ENCODE measurements around the gene SLC16A7.
"Not testable (repeated sequence)": the region's sequence is repeated elsewhere in the genome, so short reads cannot be mapped to it uniquely, and the experiment has no call there.

The SLC16A7 gene

GRCh38 chr12:59717436-59717835 is 121.6 kb downstream of the SLC16A7 start:
- CTCF ChIA-PET: interaction anchor here (0.7 kb wide), 1 partner anchor 428 kb away, joined by 3 read pairs; no protein-coding TSS in a partner anchor
- Mint-ChIP-seq H3K9me3 (no peaks in the 10 kb centered on the region), H3K4me3 (no peak overlapping the region), H3K4me1 (no peaks in the 10 kb centered on the region), H3K27ac (no peak overlapping the region), H3K36me3 (peaks cover 8% of the 10 kb centered on the region), H3K27me3 (no peaks in the 10 kb centered on the region)
- no peak for DNase-seq

- CTCF ChIA-PET: interaction anchor here (0.7 kb wide), 1 partner anchor 115 kb away, joined by 3 read pairs; no protein-coding TSS in a partner anchor
- no peak overlapping the region for H3K27ac Mint-ChIP-seq
These were observed 123.9 kb downstream of the SLC16A7 start for GRCh38 chr12:59719701-59720100.

DNA sequence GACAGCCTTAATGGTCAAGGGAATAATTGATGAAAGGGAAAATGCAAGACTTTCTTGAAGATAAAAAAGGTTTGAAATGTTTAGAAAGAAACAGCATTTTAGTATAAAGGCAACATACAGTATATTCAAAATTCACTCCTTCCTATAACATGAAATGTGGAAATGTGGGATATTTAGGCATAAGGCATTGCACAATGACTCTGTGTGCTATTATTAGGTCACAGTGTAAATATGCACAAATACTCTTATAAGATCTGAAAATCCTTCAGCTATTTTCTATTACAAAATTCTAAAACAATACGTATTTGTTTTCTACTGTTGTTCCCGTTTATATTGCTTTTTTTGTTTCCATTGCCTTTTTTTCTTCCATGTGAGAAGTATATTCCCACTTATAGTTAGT is 127.7 kb downstream of the SLC16A7 start:
- H3K4me1 Mint-ChIP-seq: no peaks in the 10 kb centered on the region
- no peak for DNase-seq
- no peak overlapping the region for H3K27ac Mint-ChIP-seq
- peaks cover 3% of the 10 kb centered on the region for H3K36me3 Mint-ChIP-seq
- CTCF ChIA-PET: interaction anchor here (0.6 kb wide), 1 partner anchor 9 kb away, joined by 3 read pairs; no protein-coding TSS in a partner anchor
- H3K9me3 Mint-ChIP-seq: no peaks in the 10 kb centered on the region
- no peaks in the 10 kb centered on the region for H3K27me3 Mint-ChIP-seq
- no peak overlapping the region for H3K4me3 Mint-ChIP-seq

More at GRCh38 chr12:59719701-59720100, 123.9 kb downstream of the SLC16A7 start:
- H3K27me3 Mint-ChIP-seq: no peaks in the 10 kb centered on the region
- H3K36me3 Mint-ChIP-seq: peaks cover 3% of the 10 kb centered on the region
- DNase-seq: no peak
- no peaks in the 10 kb centered on the region for H3K9me3 Mint-ChIP-seq
- no peak overlapping the region for H3K4me3 Mint-ChIP-seq
- no peaks in the 10 kb centered on the region for H3K4me1 Mint-ChIP-seq

- Mint-ChIP-seq H3K27ac (no peak overlapping the region), H3K4me3 (no peak overlapping the region), H3K4me1 (no peaks in the 10 kb centered on the region), H3K9me3 (no peaks in the 10 kb centered on the region), H3K27me3 (no peaks in the 10 kb centered on the region), H3K36me3 (peaks cover 2% of the 10 kb centered on the region)
- no peak for DNase-seq
- CTCF ChIA-PET: no interaction called here
These were observed 128.3 kb downstream of the SLC16A7 start for GRCh38 chr12:59724011-59724695.

GRCh38 chr12:59733200-59733599 is 137.4 kb downstream of the SLC16A7 start:
- CTCF ChIA-PET: no interaction called here
- H3K36me3 Mint-ChIP-seq: peaks cover 8% of the 10 kb centered on the region

DNA sequence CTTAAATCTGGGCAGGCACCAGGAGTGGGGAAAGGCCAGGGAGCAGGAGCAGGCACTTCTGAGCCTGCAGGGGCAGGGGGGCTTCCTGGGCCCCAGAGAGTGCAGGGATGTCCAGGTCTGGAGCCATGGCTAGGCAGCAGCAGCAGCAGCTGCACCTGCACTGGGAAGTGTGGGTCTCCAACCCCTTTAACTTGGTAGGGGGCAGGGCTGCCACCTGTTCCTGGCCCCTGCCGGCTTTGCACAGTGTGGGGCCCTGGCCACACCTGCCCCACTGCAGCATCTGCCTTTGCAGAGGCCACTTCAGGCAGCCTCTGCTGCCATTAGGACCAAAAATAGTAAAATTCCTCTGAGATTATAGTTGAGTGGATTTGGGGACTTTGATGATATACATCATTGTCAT is 138.5 kb downstream of the SLC16A7 start:
- Mint-ChIP-seq H3K9me3 (peaks cover 2% of the 10 kb centered on the region), H3K27me3 (no peaks in the 10 kb centered on the region), H3K4me1 (peaks cover 5% of the 10 kb centered on the region), H3K36me3 (peaks cover 10% of the 10 kb centered on the region), H3K27ac (no peak overlapping the region), H3K4me3 (no peak overlapping the region)
- CTCF ChIA-PET: no interaction called here
- no peak for DNase-seq

More at GRCh38 chr12:59733200-59733599, 137.4 kb downstream of the SLC16A7 start:
- Mint-ChIP-seq H3K9me3 (peaks cover under 1% of the 10 kb centered on the region), H3K4me1 (peaks cover 3% of the 10 kb centered on the region), H3K27ac (no peak overlapping the region), H3K27me3 (no peaks in the 10 kb centered on the region), H3K4me3 (no peak overlapping the region)
- DNase-seq: no peak

DNA sequence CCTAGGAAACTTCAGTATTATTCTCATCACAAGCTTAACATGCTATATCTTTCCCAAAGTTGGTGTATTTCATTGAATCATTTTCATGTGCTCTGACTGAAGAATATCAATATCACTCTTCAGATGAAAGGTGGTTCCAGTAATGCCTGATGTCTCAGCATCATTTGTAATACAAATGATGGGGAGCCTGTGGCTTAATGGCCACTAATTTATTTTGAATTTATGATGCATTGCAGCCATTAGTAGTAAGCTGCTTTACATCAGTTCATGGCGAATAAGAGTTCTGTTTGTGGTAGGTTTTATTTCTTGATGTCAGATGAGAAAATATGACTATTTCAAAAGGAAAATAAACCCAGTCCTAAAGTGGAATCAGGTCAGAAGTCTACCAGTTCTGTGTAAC is 139.4 kb downstream of the SLC16A7 start:
- no peak for DNase-seq
- Mint-ChIP-seq H3K27ac (no peak overlapping the region), H3K4me3 (no peak overlapping the region), H3K27me3 (no peaks in the 10 kb centered on the region), H3K36me3 (peaks cover 10% of the 10 kb centered on the region), H3K4me1 (peaks cover 5% of the 10 kb centered on the region), H3K9me3 (peaks cover 2% of the 10 kb centered on the region)
- CTCF ChIA-PET: no interaction called here

- CTCF ChIA-PET: no interaction called here
- no peak overlapping the region for H3K27ac Mint-ChIP-seq
These were observed 140.5 kb downstream of the SLC16A7 start for GRCh38 chr12:59736359-59736758.

DNA sequence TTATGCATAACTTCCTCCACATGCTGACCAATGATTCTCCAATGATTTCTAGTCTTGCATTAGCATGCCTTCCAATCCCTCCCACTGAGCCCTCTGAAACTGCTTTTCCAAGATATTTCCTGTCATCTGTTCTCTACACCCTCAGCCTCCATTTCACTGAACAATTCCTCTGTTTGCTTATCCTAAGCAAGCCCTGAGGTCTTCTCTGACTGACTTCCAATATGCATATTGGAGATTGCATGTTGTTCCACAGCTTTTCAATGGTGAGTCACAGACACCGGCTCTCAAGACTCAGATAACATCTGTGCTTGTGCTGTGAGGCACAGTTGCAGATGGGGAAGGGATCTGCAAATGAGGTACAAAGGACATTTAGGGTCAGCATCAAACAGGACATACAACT is 141.0 kb downstream of the SLC16A7 start:
- Mint-ChIP-seq H3K36me3 (peaks cover 10% of the 10 kb centered on the region), H3K27me3 (no peaks in the 10 kb centered on the region), H3K27ac (no peak overlapping the region), H3K4me1 (peaks cover 5% of the 10 kb centered on the region), H3K9me3 (peaks cover 2% of the 10 kb centered on the region), H3K4me3 (no peak overlapping the region)
- CTCF ChIA-PET: no interaction called here
- DNase-seq: no peak

More at GRCh38 chr12:59736359-59736758, 140.5 kb downstream of the SLC16A7 start:
- DNase-seq: no peak
- Mint-ChIP-seq H3K4me1 (peaks cover 5% of the 10 kb centered on the region), H3K36me3 (peaks cover 10% of the 10 kb centered on the region), H3K27me3 (no peaks in the 10 kb centered on the region), H3K9me3 (peaks cover 2% of the 10 kb centered on the region), H3K4me3 (no peak overlapping the region)

DNA sequence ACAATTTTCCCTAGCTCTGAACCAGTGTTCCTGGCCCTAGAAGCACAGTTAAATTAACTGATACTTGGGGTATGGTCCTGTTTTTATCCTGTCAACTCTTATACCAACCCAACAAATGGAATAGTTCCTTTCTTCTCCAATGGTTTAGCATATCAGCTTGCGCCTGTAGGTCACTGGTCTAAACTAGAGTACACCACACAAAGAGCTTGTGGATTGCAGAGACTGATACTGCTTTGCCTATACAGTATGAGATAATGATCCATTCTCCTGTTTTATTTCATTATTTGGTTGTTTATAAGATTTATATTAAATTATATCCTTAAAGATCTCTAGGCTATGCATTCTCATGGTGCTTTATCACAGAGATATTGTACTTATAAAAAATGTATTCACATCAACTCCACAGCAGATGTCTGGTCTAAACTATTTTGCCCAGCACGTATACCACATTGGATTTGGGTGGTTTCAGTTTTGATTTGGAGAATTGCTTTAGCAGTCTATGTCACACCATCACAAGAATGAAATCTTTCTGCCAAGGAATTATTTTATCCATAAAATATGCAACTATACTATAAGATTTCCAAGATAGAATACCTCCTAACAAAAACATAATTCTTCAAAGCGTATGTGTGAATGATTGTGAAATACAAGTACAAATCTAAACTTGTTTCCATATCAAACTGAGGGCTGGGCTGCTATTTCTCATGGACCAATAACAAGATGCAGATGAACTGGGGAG is 142.1 kb downstream of the SLC16A7 start:
- Mint-ChIP-seq H3K36me3 (peaks cover 10% of the 10 kb centered on the region), H3K27ac (no peak overlapping the region), H3K4me3 (no peak overlapping the region), H3K4me1 (peaks cover 5% of the 10 kb centered on the region), H3K27me3 (no peaks in the 10 kb centered on the region), H3K9me3 (peaks cover 2% of the 10 kb centered on the region)
- CTCF ChIA-PET: interaction anchor here (0.7 kb wide), 1 partner anchor 1776 kb away, joined by 3 read pairs; no protein-coding TSS in a partner anchor
- DNase-seq: no peak

DNA sequence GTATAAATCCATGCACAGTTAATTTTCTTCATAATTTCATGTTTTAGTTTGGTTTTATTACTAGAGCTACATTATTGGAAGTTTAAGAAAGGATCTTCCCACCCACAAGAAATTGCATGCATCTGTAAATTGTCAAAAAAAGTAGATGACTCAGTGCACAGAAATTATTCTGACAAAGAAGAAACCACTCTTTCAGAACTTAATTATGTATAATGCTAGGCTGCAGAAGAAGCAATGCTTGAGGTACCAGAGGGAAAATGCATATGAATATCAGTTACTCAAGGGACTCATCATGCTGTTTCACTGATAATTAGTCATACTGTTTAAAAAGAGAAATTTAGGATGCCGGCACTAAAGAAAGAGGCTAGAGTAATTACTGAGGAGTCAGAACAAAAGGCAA is 147.0 kb downstream of the SLC16A7 start:
- H3K4me1 Mint-ChIP-seq: peaks cover 5% of the 10 kb centered on the region
- no peak overlapping the region for H3K4me3 Mint-ChIP-seq
- H3K36me3 Mint-ChIP-seq: peaks cover 14% of the 10 kb centered on the region
- no peak overlapping the region for H3K27ac Mint-ChIP-seq
- DNase-seq: no peak
- CTCF ChIA-PET: no interaction called here
- no peaks in the 10 kb centered on the region for H3K27me3 Mint-ChIP-seq
- peaks cover 2% of the 10 kb centered on the region for H3K9me3 Mint-ChIP-seq

DNA sequence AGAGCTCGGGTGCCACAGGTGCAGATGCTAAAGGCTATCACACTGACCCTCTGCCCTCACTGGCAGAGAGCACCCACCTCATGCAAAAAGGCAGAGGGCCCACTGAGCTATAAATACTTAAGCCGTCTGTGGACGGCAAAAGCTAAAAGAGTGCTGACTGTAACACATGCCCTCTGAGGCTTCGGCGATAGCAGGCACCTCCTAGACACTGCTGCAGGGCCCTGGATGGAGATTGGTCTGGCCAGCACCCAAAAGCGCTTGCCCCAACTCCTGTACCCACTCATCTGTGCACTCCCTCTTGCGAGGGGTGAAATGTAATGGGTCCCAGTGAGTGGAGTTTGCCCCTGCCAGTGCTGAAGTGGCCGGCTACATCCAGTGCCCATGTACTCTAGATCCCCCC is 148.7 kb downstream of the SLC16A7 start:
- H3K27me3 Mint-ChIP-seq: no peaks in the 10 kb centered on the region
- no peaks in the 10 kb centered on the region for H3K4me1 Mint-ChIP-seq
- no peak overlapping the region for H3K27ac Mint-ChIP-seq
- H3K4me3 Mint-ChIP-seq: no peak overlapping the region
- no peak for DNase-seq
- peaks cover 12% of the 10 kb centered on the region for H3K36me3 Mint-ChIP-seq
- peaks cover 6% of the 10 kb centered on the region for H3K9me3 Mint-ChIP-seq
- CTCF ChIA-PET: no interaction called here

GRCh38 chr12:59751091-59751490 is 155.3 kb downstream of the SLC16A7 start:
- H3K27ac Mint-ChIP-seq, CTCF ChIA-PET, H3K27me3 Mint-ChIP-seq, H3K4me1 Mint-ChIP-seq, H3K4me3 Mint-ChIP-seq, DNase-seq: not testable (repeated sequence)
- Mint-ChIP-seq H3K9me3 (peaks cover 25% of the 10 kb centered on the region), H3K36me3 (peaks cover 17% of the 10 kb centered on the region)

- CTCF ChIA-PET: no interaction called here
- DNase-seq: no peak
- Mint-ChIP-seq H3K27ac (no peak overlapping the region), H3K4me1 (no peaks in the 10 kb centered on the region), H3K4me3 (no peak overlapping the region), H3K36me3 (peaks cover 6% of the 10 kb centered on the region), H3K27me3 (no peaks in the 10 kb centered on the region), H3K9me3 (peaks cover 2% of the 10 kb centered on the region)
These were observed 165.7 kb downstream of the SLC16A7 start for GRCh38 chr12:59761542-59761941.

- CTCF ChIA-PET: no interaction called here
- no peaks in the 10 kb centered on the region for H3K4me1 Mint-ChIP-seq
- DNase-seq: no peak
- H3K9me3 Mint-ChIP-seq: peaks cover 2% of the 10 kb centered on the region
- no peak overlapping the region for H3K27ac Mint-ChIP-seq
- H3K36me3 Mint-ChIP-seq: peaks cover 11% of the 10 kb centered on the region
- H3K4me3 Mint-ChIP-seq: no peak overlapping the region
- H3K27me3 Mint-ChIP-seq: no peaks in the 10 kb centered on the region
These were observed 168.0 kb downstream of the SLC16A7 start for GRCh38 chr12:59763835-59764234.
